Calu3 (cell line): ENCODE measurements around the gene RASGRF1. TPM values are rescaled to one million over a fixed set of nuclear protein-coding genes. Genes with fewer than 3 reads are reported as not detected.
"Not testable (repeated sequence)": the region's sequence is repeated elsewhere in the genome, so short reads cannot be mapped to it uniquely, and the experiment has no call there.

Experiments used
- BruUV-seq: library from RNA; stranded (reverse); fragments of 400-500 nt; replicated peaks from 2 replicates; lab custom pipeline; 2021; lab: Mats Ljungman, UMichigan
- CTCF ChIA-PET: fragments of 300-600 bp; sonication (Branson Sonifier 250); formaldehyde crosslinking; loops from one replicate; lab custom pipeline; 2022; ENCODE audit warnings: antibody characterized with exemption; lab: Charles Lee
- DNase-seq: peaks from one replicate; pipeline ENCODE4 v3.0.0; 2022
- H3K27ac Mint-ChIP-seq: one replicate; pipeline ENCODE4 v1.8.0; 2022; ENCODE audit warnings: mixed read lengths; ENCODE audit not compliant: unreplicated experiment
- H3K27me3 Mint-ChIP-seq: one replicate; pipeline ENCODE4 v1.8.0; 2022; ENCODE audit warnings: mixed read lengths; ENCODE audit not compliant: unreplicated experiment
- H3K36me3 Mint-ChIP-seq: one replicate; pipeline ENCODE4 v1.8.0; 2022; ENCODE audit warnings: mild to moderate bottlenecking, moderate library complexity, mixed read lengths; ENCODE audit not compliant: insufficient read depth, unreplicated experiment
- H3K4me1 Mint-ChIP-seq: one replicate; pipeline ENCODE4 v1.8.0; 2022; ENCODE audit warnings: mild to moderate bottlenecking, low read depth, mixed read lengths; ENCODE audit not compliant: unreplicated experiment
- H3K4me3 Mint-ChIP-seq: one replicate; pipeline ENCODE4 v1.8.0; 2022; ENCODE audit warnings: mild to moderate bottlenecking, low read depth, moderate library complexity, mixed read lengths; ENCODE audit not compliant: unreplicated experiment
- H3K9me3 Mint-ChIP-seq: one replicate; pipeline ENCODE4 v1.8.0; 2022; ENCODE audit warnings: low read depth, mixed read lengths; ENCODE audit not compliant: unreplicated experiment
- intact Hi-C: fragments of 100-400 bp; cut with micrococcal nuclease; formaldehyde crosslinking; loops from one replicate; pipeline ENCODE4 v1.10.0; 2022; ENCODE audit not compliant: unreplicated experiment
- total RNA-seq: library from RNA; stranded (reverse); gene quantifications from 2 replicates; pipeline ENCODE4 v1.2.3, GENCODE V29; 2022
- TF ChIP-seq, protein P1 (sequence below): fragments of 200-600 bp; IDR thresholded peaks from one replicate; pipeline ENCODE4 v1.8.0; 2022; ENCODE audit warnings: antibody characterized with exemption; ENCODE audit not compliant: unreplicated experiment

RASGRF1 gene
- total RNA-seq, 1 experiment from 2014 or later, result 2.2 TPM

DNA sequence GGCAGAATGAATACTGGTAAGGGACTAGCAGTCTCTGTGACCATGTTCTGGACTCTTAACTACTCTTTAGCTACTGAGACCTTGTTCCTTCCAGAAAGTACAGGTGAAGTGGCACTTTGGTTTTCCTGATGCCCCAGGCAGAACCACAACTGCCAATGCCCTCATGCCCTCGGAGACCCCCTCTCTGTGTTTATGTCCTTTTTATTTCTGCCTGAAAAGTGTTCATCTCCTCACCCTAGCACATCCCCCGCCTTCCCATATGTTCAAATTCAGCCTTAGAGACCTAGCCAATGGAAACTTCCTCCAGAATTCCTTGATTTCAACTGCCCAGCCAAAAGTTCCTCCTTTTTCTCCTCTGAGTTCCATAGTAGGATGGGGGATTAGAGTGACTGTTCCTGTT is 23.3 kb upstream of the RASGRF1 start:
- no peak for DNase-seq
- Mint-ChIP-seq H3K36me3 (no peaks in the 10 kb centered on the region), H3K27me3 (peaks cover 94% of the 10 kb centered on the region), H3K4me1 (no peaks in the 10 kb centered on the region), H3K27ac (no peak overlapping the region), H3K4me3 (no peak overlapping the region), H3K9me3 (no peaks in the 10 kb centered on the region)
- intact Hi-C loops, result no loop called here
- TF ChIP-seq, protein P1, sequence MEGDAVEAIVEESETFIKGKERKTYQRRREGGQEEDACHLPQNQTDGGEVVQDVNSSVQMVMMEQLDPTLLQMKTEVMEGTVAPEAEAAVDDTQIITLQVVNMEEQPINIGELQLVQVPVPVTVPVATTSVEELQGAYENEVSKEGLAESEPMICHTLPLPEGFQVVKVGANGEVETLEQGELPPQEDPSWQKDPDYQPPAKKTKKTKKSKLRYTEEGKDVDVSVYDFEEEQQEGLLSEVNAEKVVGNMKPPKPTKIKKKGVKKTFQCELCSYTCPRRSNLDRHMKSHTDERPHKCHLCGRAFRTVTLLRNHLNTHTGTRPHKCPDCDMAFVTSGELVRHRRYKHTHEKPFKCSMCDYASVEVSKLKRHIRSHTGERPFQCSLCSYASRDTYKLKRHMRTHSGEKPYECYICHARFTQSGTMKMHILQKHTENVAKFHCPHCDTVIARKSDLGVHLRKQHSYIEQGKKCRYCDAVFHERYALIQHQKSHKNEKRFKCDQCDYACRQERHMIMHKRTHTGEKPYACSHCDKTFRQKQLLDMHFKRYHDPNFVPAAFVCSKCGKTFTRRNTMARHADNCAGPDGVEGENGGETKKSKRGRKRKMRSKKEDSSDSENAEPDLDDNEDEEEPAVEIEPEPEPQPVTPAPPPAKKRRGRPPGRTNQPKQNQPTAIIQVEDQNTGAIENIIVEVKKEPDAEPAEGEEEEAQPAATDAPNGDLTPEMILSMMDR, result no peak
- no TSS peak for BruUV-seq
- CTCF ChIA-PET, result no interaction called here

DNA sequence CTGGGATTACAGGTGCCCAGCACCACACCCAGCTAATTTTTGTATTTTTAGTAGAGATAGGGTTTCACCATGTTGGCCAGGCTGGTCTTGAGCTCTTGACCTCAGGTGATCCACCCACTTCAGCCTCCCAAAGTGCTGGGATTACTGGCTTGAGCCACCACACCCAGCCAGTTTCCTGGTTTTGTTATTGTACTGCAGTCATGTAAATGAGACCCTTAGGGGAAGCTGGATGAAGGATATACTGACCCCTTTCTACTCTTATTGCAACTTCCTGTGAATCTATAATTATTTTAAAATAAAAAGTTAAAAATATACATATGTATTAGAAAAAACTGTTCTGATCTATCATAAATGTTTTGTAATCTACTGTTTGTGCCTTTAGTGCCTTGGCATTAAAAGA is 20.8 kb upstream of the RASGRF1 start:
- DNase-seq, CTCF ChIA-PET, H3K4me1 Mint-ChIP-seq, H3K27ac Mint-ChIP-seq, H3K9me3 Mint-ChIP-seq, H3K4me3 Mint-ChIP-seq, BruUV-seq, intact Hi-C loops, H3K36me3 Mint-ChIP-seq: not testable (repeated sequence)
- H3K27me3 Mint-ChIP-seq, result peaks cover 95% of the 10 kb centered on the region

DNA sequence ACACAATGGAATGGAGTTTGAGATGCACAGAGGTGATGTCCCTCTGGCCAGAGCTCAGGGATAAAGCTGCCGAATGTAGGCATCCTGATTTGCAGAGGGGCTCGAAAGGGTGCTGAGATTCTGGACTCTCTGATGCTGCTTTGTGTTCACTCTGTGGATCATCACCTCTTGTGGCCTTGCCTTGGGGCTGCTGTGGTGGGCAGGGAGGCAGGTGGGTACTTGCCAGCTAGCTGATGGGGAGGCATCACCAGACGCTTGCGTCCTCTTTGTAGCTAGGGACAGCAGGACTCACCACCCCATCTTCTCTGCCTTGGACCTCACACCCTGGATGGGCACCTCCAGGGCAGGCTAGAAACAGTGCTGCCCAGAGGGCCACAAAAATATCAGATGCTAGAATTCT is 14.6 kb upstream of the RASGRF1 start:
- BruUV-seq, result no TSS peak
- CTCF ChIA-PET, result no interaction called here
- Mint-ChIP-seq H3K27ac (no peak overlapping the region), H3K27me3 (peaks cover 100% of the 10 kb centered on the region), H3K4me1 (no peaks in the 10 kb centered on the region), H3K36me3 (no peaks in the 10 kb centered on the region), H3K4me3 (no peak overlapping the region), H3K9me3 (no peaks in the 10 kb centered on the region)
- TF ChIP-seq, protein P1, result no peak
- intact Hi-C loops, result no loop called here
- DNase-seq, result no peak

DNA sequence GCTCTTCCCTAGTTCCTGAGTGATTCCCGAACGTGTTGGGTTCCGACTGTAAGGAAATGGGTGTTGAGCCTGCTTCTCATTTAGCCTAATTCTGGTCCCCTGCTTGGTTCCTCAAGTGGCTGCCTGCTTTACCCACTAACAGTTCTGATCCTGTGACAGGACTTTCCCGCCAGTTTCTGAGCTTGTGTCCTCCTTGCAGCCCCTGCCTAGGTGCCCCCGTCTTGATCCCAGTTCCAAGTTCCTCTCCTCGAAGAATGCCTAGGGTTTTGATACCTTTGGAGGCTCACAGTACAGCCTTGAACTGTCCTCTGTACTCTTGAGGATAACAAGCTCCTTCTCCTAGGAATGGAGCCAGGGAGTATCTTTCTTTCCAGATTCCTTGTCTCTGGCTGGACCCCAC is 12.0 kb upstream of the RASGRF1 start:
- CTCF ChIA-PET, result no interaction called here
- H3K9me3 Mint-ChIP-seq, result no peaks in the 10 kb centered on the region
- no peak overlapping the region for H3K27ac Mint-ChIP-seq

More for the DNA sequence above, 12.0 kb upstream of the RASGRF1 start:
- no peak for DNase-seq
- BruUV-seq, result no TSS peak
- no peak overlapping the region for H3K4me3 Mint-ChIP-seq
- H3K4me1 Mint-ChIP-seq, result no peaks in the 10 kb centered on the region
- intact Hi-C loops, result no loop called here
- no peaks in the 10 kb centered on the region for H3K36me3 Mint-ChIP-seq
- TF ChIP-seq, protein P1, result no peak
- H3K27me3 Mint-ChIP-seq, result peaks cover 100% of the 10 kb centered on the region
